Measurements from ENCODE around the gene TRIM63. TPM values are rescaled to one million over a fixed set of nuclear protein-coding genes. Genes with fewer than 3 reads are reported as not detected.

The TRIM63 gene
- total and polyA plus RNA-seq, 2 of the 8 experiments (the other 6 are each of a cell fraction or from before 2014, with no cell fraction given) = not detected

- Histone ChIP-seq H3K36me3 (ENCODE audit: control insufficient read depth in 2 of 4, insufficient read depth in 4 of 4, low read length in 3 of 4) (no peaks in the 10 kb centered on the region), H2BK20ac (ENCODE audit: low read length) (no peak overlapping the region), H2BK120ac (replicated peaks; ENCODE audit: low read depth, low read length) (no peak overlapping the region), H3K18ac (ENCODE audit: extremely low read depth, low read length) (no peak overlapping the region), H2AK5ac (ENCODE audit: low read depth, low read length) (no peak overlapping the region; the same call in 1 of the 2 replicates), H4K5ac (ENCODE audit: insufficient read length, low read depth, low read length) (no peak overlapping the region), H3K23me2 (ENCODE audit: low read depth, low read length) (no peaks in the 10 kb centered on the region), H3K4me3 (ENCODE audit: extremely low read depth in 1 of 4, insufficient read depth in 2 of 4, low read depth in 3 of 4, low read length in 4 of 4) (no peak overlapping the region), H3K14ac (ENCODE audit: insufficient read length) (no peak overlapping the region), H4K91ac (replicated peaks; ENCODE audit: insufficient read length, low read length) (no peak overlapping the region), H3K4me1 (replicated peaks in 1 of 4; ENCODE audit: control insufficient read depth in 3 of 4, insufficient read depth in 4 of 4, low read length in 3 of 4) (no peaks in the 10 kb centered on the region), H3K9ac (replicated peaks in 1 of 4; ENCODE audit: extremely low read depth in 1 of 4, low read depth in 3 of 4, low read length in 3 of 4) (no peak overlapping the region), H3K4me2 (ENCODE audit: insufficient read depth in 1 of 2, low read depth in 2 of 2, low read length in 2 of 2) (no peak overlapping the region), H3K9me3 (ENCODE audit: insufficient read depth in 2 of 2, low read depth in 1 of 2, low read length in 1 of 2) (no peaks in the 10 kb centered on the region), H3K79me1 (ENCODE audit: low read depth, low read length) (no peaks in the 10 kb centered on the region), H2BK12ac (ENCODE audit: low read depth, low read length) (no peak overlapping the region), H2BK15ac (ENCODE audit: low read length) (no peak overlapping the region), H4K20me1 (replicated peaks in 1 of 2; ENCODE audit: control insufficient read depth in 1 of 2, insufficient read depth in 2 of 2, low read length in 2 of 2) (no peaks in the 10 kb centered on the region), H3K27ac (ENCODE audit: low read depth, low read length) (no peak overlapping the region), H3K56ac (replicated peaks; ENCODE audit: insufficient read length, low read depth, low read length) (no peak overlapping the region), H4K8ac (ENCODE audit: extremely low read depth, insufficient read depth, low read length) (peak overlapping the region; percentile 41; the same call in 1 of the 2 replicates), H3K23ac (ENCODE audit: insufficient read length) (no peak overlapping the region), H2AFZ (ENCODE audit: low read length) (no peak overlapping the region), H3K27me3 (replicated peaks in 1 of 4; ENCODE audit: control insufficient read depth in 3 of 4, extremely low read depth in 1 of 4, insufficient read depth in 3 of 4, low read length in 3 of 4) (peaks cover 0 to 2% (median 0%) of the 10 kb centered on the region in 4 experiments; a peak in 2 of 7 replicates), H3K4ac (replicated peaks; ENCODE audit: insufficient read length, low read depth, low read length) (no peak overlapping the region), H3K79me2 (ENCODE audit: control insufficient read depth in 1 of 2, insufficient read depth in 2 of 2, low read length in 2 of 2) (no peaks in the 10 kb centered on the region), H2BK5ac (ENCODE audit: low read depth, low read length) (no peak overlapping the region)
- TF ChIP-seq KDM4A (IDR thresholded peaks at IDR 0.05; ENCODE audit: low read depth, low read length, severe bottlenecking) (no peak), SUZ12 (IDR thresholded peaks at IDR 0.05; ENCODE audit: low read length) (no peak), CTBP2 (IDR thresholded peaks at IDR 0.05; ENCODE audit: borderline replicate concordance, insufficient read depth, insufficient read length, low read length) (no peak), RAD21 (IDR thresholded peaks at IDR 0.05 in 1 of 2, conservative IDR thresholded peaks at IDR 0.05 in 1 of 2; ENCODE audit: low read depth in 2 of 2, low read length in 2 of 2) (no peak), EZH2 (IDR thresholded peaks at IDR 0.05; ENCODE audit: low read depth, low read length, severe bottlenecking) (no peak)
- DNase-seq (ENCODE audit: low read depth in 1 of 2, low spot score in 2 of 2) = no peak
- POLR2A ChIA-PET (ENCODE audit: partially characterized antibody) = no interaction called here
- CTCF ChIA-PET (ENCODE audit: partially characterized antibody) = interaction anchor here (0.8 to 3.2 kb wide), 5 partner anchors 11 to 84 kb away, joined by 3 to 11 read pairs (median 9); no protein-coding TSS in a partner anchor
- no peak for FAIRE-seq
- WGBS, 2 experiments (ENCODE audit: extremely low coverage in 1 of 2, insufficient coverage in 1 of 2, insufficient read length in 1 of 2, insufficient replicate concordance in 2 of 2, low coverage in 1 of 2, low lambda C conversion rate in 2 of 2, missing lambda C conversion rate in 1 of 2) = 94% methylated on average over 12 of the region's 12 CpGs; no CpG with 5 or more reads in 1 of the 2 experiments
Measured at GRCh38 chr1:26060832-26061574, 6.4 kb downstream of the TRIM63 start.

Data from H1 (cell line).